OCI-LY1 (cell line): ENCODE results near the gene DRAM1.

Experiments used
- EZH2 ChIP-seq: fragments of 200-600 bp; sonication (generic), shearing (Covaris generic); IDR thresholded peaks from 2 replicates; pipeline ENCODE4 v1.8.0; 2017; ENCODE audit warnings: borderline replicate concordance, mixed run types, mild to moderate bottlenecking, antibody characterized with exemption, low read length, moderate library complexity, mixed read lengths
- TF ChIP-seq, protein P1 (sequence below): fragments of 200-600 bp; sonication (generic), shearing (Covaris generic); IDR thresholded peaks from 2 replicates; pipeline ENCODE4 v1.5.1; 2017; ENCODE audit warnings: mild to moderate bottlenecking, antibody characterized with exemption, low read length, moderate library complexity, mixed read lengths

- TF ChIP-seq, protein P1, sequence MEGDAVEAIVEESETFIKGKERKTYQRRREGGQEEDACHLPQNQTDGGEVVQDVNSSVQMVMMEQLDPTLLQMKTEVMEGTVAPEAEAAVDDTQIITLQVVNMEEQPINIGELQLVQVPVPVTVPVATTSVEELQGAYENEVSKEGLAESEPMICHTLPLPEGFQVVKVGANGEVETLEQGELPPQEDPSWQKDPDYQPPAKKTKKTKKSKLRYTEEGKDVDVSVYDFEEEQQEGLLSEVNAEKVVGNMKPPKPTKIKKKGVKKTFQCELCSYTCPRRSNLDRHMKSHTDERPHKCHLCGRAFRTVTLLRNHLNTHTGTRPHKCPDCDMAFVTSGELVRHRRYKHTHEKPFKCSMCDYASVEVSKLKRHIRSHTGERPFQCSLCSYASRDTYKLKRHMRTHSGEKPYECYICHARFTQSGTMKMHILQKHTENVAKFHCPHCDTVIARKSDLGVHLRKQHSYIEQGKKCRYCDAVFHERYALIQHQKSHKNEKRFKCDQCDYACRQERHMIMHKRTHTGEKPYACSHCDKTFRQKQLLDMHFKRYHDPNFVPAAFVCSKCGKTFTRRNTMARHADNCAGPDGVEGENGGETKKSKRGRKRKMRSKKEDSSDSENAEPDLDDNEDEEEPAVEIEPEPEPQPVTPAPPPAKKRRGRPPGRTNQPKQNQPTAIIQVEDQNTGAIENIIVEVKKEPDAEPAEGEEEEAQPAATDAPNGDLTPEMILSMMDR = no peak
- no peak for TF ChIP-seq EZH2
Observed at GRCh38 chr12:101862245-101862644, 15.1 kb upstream of the DRAM1 start.
